CD14-positive monocyte (primary cell): ENCODE measurements around the gene SIGMAR1. TPM values are rescaled to one million over a fixed set of nuclear protein-coding genes. Genes with fewer than 3 reads are reported as not detected.

ENCODE experiments used
- DNase-seq, 3 donors: peaks; one replicate each; pipeline ENCODE4 v3.0.0-alpha.2; 2011 to 2022
- H2AFZ ChIP-seq: 2 replicates; pipeline ENCODE4 v1.6.0; 2012; ENCODE audit warnings: mild to moderate bottlenecking, low read depth, low read length, inconsistent platforms; ENCODE audit not compliant: insufficient read depth, poor library complexity, severe bottlenecking
- H3K27ac ChIP-seq, 2 donors: 1 replicate in 1 of 2; 2 replicates in 1 of 2; pipeline ENCODE4 v1.5.1; 2012 to 2013; ENCODE audit warnings: low read length in 2 of 2, control low read depth in 1 of 2, inconsistent platforms in 1 of 2, low read depth in 1 of 2, mild to moderate bottlenecking in 1 of 2
- H3K27me3 ChIP-seq, 2 donors: one replicate each; pipeline versions ENCODE4 v1.6.0 to v1.6.1; 2011 to 2013; ENCODE audit warnings: low read length in 2 of 2; ENCODE audit not compliant: control insufficient read depth in 2 of 2, insufficient read depth in 2 of 2
- H3K36me3 ChIP-seq, 2 donors: replicated peaks in 1 of 2; 1 replicate in 1 of 2; 2 replicates in 1 of 2; pipeline versions ENCODE4 v1.5.1 to v1.6.1; 2012 to 2013; ENCODE audit warnings: low read length in 2 of 2, control low read depth in 1 of 2, inconsistent platforms in 1 of 2, mild to moderate bottlenecking in 1 of 2; ENCODE audit not compliant: insufficient read depth in 2 of 2, control insufficient read depth in 1 of 2
- H3K4me1 ChIP-seq, 2 donors: 1 replicate in 1 of 2; 2 replicates in 1 of 2; pipeline versions ENCODE4 v1.5.1 to v1.6.1; 2012 to 2013; ENCODE audit warnings: low read length in 2 of 2, control low read depth in 1 of 2, inconsistent platforms in 1 of 2, mild to moderate bottlenecking in 1 of 2, moderate library complexity in 1 of 2; ENCODE audit not compliant: insufficient read depth in 2 of 2, control insufficient read depth in 1 of 2
- H3K4me2 ChIP-seq: replicated peaks from 2 replicates; pipeline ENCODE3; 2012; ENCODE audit warnings: low read length, moderate library complexity, mild to moderate bottlenecking; ENCODE audit not compliant: poor library complexity, severe bottlenecking; ENCODE audit errors: extremely low read depth
- H3K4me3 ChIP-seq, 3 experiments: fragments of 200-600 bp in 1 of 3; sonication (generic) in 1 of 3; replicated peaks in 1 of 3; 1 replicate in 2 of 3; 2 replicates in 1 of 3; pipeline ENCODE4 v1.5.1; 2011 to 2013; ENCODE audit warnings: low read length in 3 of 3, mild to moderate bottlenecking in 3 of 3, control low read depth in 2 of 3, low read depth in 2 of 3, inconsistent platforms in 1 of 3, moderate library complexity in 1 of 3
- H3K79me2 ChIP-seq: 2 replicates; pipeline ENCODE4 v1.6.0; 2012; ENCODE audit warnings: mild to moderate bottlenecking, control low read depth, inconsistent platforms, low read length, moderate library complexity; ENCODE audit not compliant: insufficient read depth
- H3K9ac ChIP-seq: 2 replicates; pipeline ENCODE4 v1.6.0; 2017; ENCODE audit warnings: low read length, mild to moderate bottlenecking; ENCODE audit not compliant: insufficient read depth, poor library complexity, severe bottlenecking
- H3K9me3 ChIP-seq, 2 donors: replicated peaks in 1 of 2; 1 replicate in 1 of 2; 2 replicates in 1 of 2; pipeline versions ENCODE4 v1.5.1 to v1.6.1; 2012 to 2013; ENCODE audit warnings: low read length in 2 of 2, control low read depth in 1 of 2; ENCODE audit not compliant: control insufficient read depth in 1 of 2, insufficient read depth in 1 of 2
- H4K20me1 ChIP-seq: 2 replicates; pipeline ENCODE4 v1.6.0; 2012; ENCODE audit warnings: mild to moderate bottlenecking, low read length, control low read depth, moderate library complexity; ENCODE audit not compliant: insufficient read depth
- H3K27ac Mint-ChIP-seq, 7 donors: one replicate each; pipeline ENCODE4 v1.8.0; 2020; ENCODE audit warnings: mild to moderate bottlenecking in 7 of 7, mixed read lengths in 7 of 7, moderate library complexity in 6 of 7, inconsistent platforms in 2 of 7
- H3K27me3 Mint-ChIP-seq, 3 donors: one replicate each; pipeline ENCODE4 v1.8.0; 2021 to 2022; ENCODE audit warnings: low read depth in 3 of 3, mild to moderate bottlenecking in 3 of 3, mixed read lengths in 3 of 3, moderate library complexity in 3 of 3, inconsistent platforms in 1 of 3
- H3K36me3 Mint-ChIP-seq, 2 donors: one replicate each; pipeline ENCODE4 v1.8.0; 2020; ENCODE audit warnings: mixed read lengths in 2 of 2, inconsistent platforms in 1 of 2, mild to moderate bottlenecking in 1 of 2
- H3K4me1 Mint-ChIP-seq: one replicate; pipeline ENCODE4 v1.8.0; 2020; ENCODE audit warnings: mild to moderate bottlenecking, mixed read lengths
- H3K4me3 Mint-ChIP-seq, 2 donors: one replicate each; pipeline ENCODE4 v1.8.0; 2020; ENCODE audit warnings: mild to moderate bottlenecking in 2 of 2, mixed read lengths in 2 of 2, moderate library complexity in 1 of 2
- H3K9me3 Mint-ChIP-seq, 7 donors: one replicate each; pipeline ENCODE4 v1.8.0; 2020 to 2022; ENCODE audit warnings: mixed read lengths in 7 of 7, mild to moderate bottlenecking in 6 of 7, moderate library complexity in 6 of 7, inconsistent platforms in 2 of 7
- WGBS: methylation state at CpG from one replicate; pipeline ENCODE4 v1.1.5; 2013; ENCODE audit warnings: missing lambda C conversion rate; ENCODE audit not compliant: insufficient coverage; 5-methylcytosine and 5-hydroxymethylcytosine counted together
- intact Hi-C, 2 donors: fragments of 100-400 bp; cut with micrococcal nuclease; formaldehyde crosslinking; loops; one replicate each; pipeline versions ENCODE4 v1.15.0 to v1.15.1; 2023
- polyA plus RNA-seq, 3 donors: library from polyadenylated mRNA; depleted of rRNA in 1 of 3; unstranded in 2 of 3; stranded (reverse) in 1 of 3; fragments of 300-500 nt in 2 of 3; fragments of >200 nt in 1 of 3; fragmentation: Illumina TruSeq in 2 of 3; gene quantifications; 1 replicate in 2 of 3; 2 replicates in 1 of 3; pipeline ENCODE4 v1.2.3, GENCODE V29; 2012 to 2021
- TF ChIP-seq, protein P1 (sequence below): fragments of 200-600 bp; IDR thresholded peaks from one replicate; pipeline ENCODE4 v1.8.0; 2022; ENCODE audit warnings: antibody characterized with exemption, mild to moderate bottlenecking

SIGMAR1 gene
- polyA plus RNA-seq, 3 donors: 26.6 to 59.6 (median 49.5) TPM

- peaks cover 0 to 13% of the 10 kb centered on the region in 2 donors for H3K36me3 ChIP-seq
- peaks cover 21 to 30% of the 10 kb centered on the region in 2 donors for H3K4me1 ChIP-seq
- Mint-ChIP-seq H3K27ac (no peak overlapping the region), H3K9me3 (peaks cover 0 to 10% (median 0%) of the 10 kb centered on the region in 7 donors), H3K4me1 (peaks cover 34% of the 10 kb centered on the region), H3K27me3 (peaks cover 29 to 40% (median 39%) of the 10 kb centered on the region in 3 donors), H3K36me3 (peaks cover 10 to 17% of the 10 kb centered on the region in 2 donors), H3K4me3 (peak overlapping the region in 1 of 2 donors; percentile 48)
- H4K20me1 ChIP-seq: no peaks in the 10 kb centered on the region
- H3K27me3 ChIP-seq: peaks cover 19 to 35% of the 10 kb centered on the region in 2 donors
- no peak overlapping the region for H3K4me2 ChIP-seq
- H3K79me2 ChIP-seq: peaks cover 15% of the 10 kb centered on the region
- 0% methylated on average over 1 of the region's 3 CpGs for WGBS
- DNase-seq: peak; percentile 57 to 70 (median 67)
- H2AFZ ChIP-seq: no peak overlapping the region
- TF ChIP-seq, protein P1, sequence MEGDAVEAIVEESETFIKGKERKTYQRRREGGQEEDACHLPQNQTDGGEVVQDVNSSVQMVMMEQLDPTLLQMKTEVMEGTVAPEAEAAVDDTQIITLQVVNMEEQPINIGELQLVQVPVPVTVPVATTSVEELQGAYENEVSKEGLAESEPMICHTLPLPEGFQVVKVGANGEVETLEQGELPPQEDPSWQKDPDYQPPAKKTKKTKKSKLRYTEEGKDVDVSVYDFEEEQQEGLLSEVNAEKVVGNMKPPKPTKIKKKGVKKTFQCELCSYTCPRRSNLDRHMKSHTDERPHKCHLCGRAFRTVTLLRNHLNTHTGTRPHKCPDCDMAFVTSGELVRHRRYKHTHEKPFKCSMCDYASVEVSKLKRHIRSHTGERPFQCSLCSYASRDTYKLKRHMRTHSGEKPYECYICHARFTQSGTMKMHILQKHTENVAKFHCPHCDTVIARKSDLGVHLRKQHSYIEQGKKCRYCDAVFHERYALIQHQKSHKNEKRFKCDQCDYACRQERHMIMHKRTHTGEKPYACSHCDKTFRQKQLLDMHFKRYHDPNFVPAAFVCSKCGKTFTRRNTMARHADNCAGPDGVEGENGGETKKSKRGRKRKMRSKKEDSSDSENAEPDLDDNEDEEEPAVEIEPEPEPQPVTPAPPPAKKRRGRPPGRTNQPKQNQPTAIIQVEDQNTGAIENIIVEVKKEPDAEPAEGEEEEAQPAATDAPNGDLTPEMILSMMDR: peak; percentile 90
- intact Hi-C loops: loop anchor here in 1 of 2 donors (1.0 kb wide), 1 partner anchor 22 kb away; the partner anchor contains the start of gene RPP25L
- no peak overlapping the region for H3K27ac ChIP-seq
- peaks cover 0 to 8% of the 10 kb centered on the region in 2 donors for H3K9me3 ChIP-seq
- H3K9ac ChIP-seq: no peak overlapping the region
- H3K4me3 ChIP-seq: no peak overlapping the region
Measured at GRCh38 chr9:34633851-34634550, 3.6 kb downstream of the SIGMAR1 start.

DNA sequence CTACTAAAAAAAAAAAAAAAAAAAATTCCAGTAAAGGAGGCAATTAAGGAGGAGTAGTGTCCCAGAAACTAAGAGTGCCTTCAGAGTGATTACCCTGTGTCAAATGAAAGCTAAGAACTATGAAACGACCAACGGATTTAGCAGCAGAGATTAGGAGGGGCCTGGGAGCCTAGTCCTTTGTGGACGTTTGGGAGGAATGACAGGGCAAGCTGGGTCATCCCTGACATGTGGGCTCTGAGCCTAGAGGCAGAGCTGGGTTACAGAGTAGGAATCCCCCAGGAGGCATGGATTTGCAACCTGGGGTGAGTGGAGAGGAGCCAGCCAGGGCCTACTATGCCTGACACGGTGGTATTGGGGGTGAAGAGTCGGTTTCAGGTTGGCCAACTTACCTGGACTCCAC lies 4.4 kb downstream of the SIGMAR1 start:
- Histone ChIP-seq H3K36me3 (peaks cover 0 to 13% of the 10 kb centered on the region in 2 donors), H4K20me1 (no peaks in the 10 kb centered on the region), H3K79me2 (peaks cover 15% of the 10 kb centered on the region), H3K4me2 (no peak overlapping the region), H3K9ac (no peak overlapping the region), H3K27me3 (peaks cover 24 to 40% of the 10 kb centered on the region in 2 donors), H3K4me3 (no peak overlapping the region), H3K27ac (no peak overlapping the region), H2AFZ (no peak overlapping the region), H3K9me3 (peaks cover 0 to 12% of the 10 kb centered on the region in 2 donors), H3K4me1 (peaks cover 14 to 28% of the 10 kb centered on the region in 2 donors)
- Mint-ChIP-seq H3K27me3 (peaks cover 35 to 45% (median 45%) of the 10 kb centered on the region in 3 donors), H3K4me1 (peaks cover 33% of the 10 kb centered on the region), H3K36me3 (peaks cover 15 to 17% of the 10 kb centered on the region in 2 donors), H3K27ac (peak overlapping the region in 2 of 7 donors; percentile 30 to 43), H3K9me3 (peaks cover 0 to 14% (median 4%) of the 10 kb centered on the region in 7 donors), H3K4me3 (no peak overlapping the region)
- no peak for DNase-seq
- TF ChIP-seq, protein P1: no peak
- 85% methylated on average over 3 of the region's 5 CpGs for WGBS
- intact Hi-C loops: no loop called here
